HTERT RPE-1 (cell line): Measurements from ENCODE around the gene SELPLG.
"Not testable (repeated sequence)": the region's sequence is repeated elsewhere in the genome, so short reads cannot be mapped to it uniquely, and the experiment has no call there.

ENCODE experiments used
- in situ Hi-C: fragments of 300-500 bp; cut with MboI; formaldehyde crosslinking; loops from 4 replicates; pipeline ENCODE4 v1.14.3; 2020; ENCODE audit warnings: low sequenced_read_pairs

Gene SELPLG

GRCh38 chr12:108592033-108592909 lies 41.4 kb downstream of the SELPLG start:
- in situ Hi-C loops: no loop called here

GRCh38 chr12:108591267-108591980 lies 42.3 kb downstream of the SELPLG start:
- in situ Hi-C loops: no loop called here

GRCh38 chr12:108590463-108590862 lies 43.2 kb downstream of the SELPLG start:
- in situ Hi-C loops: not testable (repeated sequence)

- in situ Hi-C loops: no loop called here
Observed at GRCh38 chr12:108589840-108590229, 43.9 kb downstream of the SELPLG start.

- in situ Hi-C loops: no loop called here
Observed at GRCh38 chr12:108589028-108589839, 44.5 kb downstream of the SELPLG start.

DNA sequence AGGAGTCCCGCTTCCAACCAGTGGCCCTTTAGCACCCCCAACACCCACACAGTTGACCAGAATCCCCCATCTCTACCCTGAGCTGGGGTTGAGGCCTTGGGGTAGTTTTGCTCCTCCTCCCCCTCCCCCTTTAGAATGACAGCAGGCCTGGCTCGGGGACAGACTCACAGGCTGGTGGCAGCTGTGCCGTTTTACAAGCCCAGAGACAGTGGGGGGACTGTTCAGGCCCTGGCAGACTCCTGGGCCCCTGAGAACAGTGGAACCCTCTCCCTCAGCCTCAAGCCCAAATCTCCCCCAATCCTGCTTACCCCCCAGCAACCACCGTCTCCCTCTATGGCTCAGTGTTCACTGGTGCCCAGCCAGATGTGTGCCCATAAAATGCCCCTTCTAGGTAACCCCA lies 45.9 kb downstream of the SELPLG start:
- in situ Hi-C loops: no loop called here

GRCh38 chr12:108586306-108586705 lies 47.4 kb downstream of the SELPLG start:
- in situ Hi-C loops: no loop called here

DNA sequence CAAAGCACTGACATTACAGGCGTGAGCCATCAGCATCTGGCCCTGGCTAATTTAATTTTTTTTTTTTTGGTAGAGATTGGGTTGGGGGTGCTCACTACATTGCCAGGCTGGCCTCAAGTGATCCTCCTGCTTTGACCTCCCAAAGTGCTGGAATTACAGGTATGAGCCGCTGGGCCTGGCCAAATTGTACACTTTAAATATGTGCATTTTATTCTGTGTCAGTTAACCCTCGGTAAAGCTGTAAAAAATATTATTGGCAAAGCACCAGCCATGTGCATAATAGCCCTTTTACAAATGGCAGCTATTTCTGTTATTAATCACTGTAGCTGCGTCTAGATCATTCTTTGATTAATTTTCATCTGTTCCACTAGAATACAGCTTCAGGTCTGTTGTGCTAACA lies 47.8 kb downstream of the SELPLG start:
- in situ Hi-C loops: no loop called here

GRCh38 chr12:108584456-108585065 lies 49.1 kb downstream of the SELPLG start:
- in situ Hi-C loops: no loop called here

DNA sequence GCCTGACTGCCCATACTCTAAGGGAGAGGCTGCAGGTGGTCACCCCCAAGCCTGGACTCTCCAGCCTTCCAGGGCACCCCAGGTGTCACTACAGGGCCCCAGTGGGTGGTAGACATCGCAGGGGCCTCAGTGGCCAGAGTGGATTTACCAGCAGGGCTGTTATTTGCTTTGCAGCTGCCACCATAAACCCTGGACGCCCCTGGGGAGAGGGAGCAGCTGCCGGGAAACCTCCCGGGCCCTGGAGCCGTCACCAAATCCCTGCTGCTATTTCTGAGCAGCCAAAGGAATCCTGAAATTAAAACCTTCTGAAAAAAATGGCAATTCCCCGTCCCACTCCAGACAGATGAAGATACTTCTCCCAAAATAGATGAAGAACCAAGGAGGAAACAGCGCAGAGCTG lies 49.7 kb downstream of the SELPLG start:
- in situ Hi-C loops: no loop called here

- in situ Hi-C loops: no loop called here
Observed at GRCh38 chr12:108582978-108583770, 50.5 kb downstream of the SELPLG start.

- in situ Hi-C loops: no loop called here
Observed at GRCh38 chr12:108582509-108582908, 51.2 kb downstream of the SELPLG start.

DNA sequence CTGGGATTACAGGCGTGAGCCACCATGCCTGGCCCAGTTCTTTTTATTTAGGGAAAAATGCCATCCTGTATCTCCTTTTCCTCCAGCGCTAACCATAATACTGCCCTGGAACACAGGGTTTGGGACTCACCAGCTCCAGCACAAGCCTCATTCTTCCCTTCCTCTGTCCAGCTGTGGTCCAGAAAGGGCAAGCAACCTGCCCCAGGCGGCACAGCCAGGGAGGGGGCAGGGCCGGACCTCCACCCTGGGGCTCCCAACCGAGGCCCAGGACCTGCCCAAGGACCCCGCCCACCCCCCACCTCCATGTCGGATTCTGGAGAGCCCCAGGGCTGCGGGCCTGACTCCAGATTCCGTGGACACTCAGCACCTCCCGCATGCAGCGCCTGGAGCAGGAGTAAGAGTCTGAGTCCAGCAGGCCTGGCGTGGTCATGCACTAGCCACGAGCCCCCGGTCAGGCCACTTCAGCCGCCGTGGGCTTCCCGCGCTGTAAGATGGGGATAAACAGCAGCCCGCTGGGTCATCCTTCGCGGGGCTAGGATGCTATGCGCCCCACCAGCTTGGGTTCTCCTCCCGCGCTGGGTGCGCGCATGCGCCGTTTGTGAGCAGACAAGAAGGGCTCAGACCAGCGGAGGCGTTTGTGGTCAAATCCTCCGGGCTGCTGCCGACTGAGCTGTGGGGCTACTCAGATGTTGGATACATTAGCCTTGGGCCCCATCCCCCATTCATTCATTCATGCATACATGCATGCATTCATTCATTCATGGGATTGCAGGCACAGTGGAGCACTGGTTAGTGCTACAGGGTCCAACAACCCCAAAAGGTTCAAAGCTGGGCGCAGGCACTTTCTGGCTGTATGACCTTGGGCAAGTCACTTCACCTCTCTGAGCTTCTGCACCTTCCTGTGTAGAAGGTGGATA lies 52.1 kb downstream of the SELPLG start:
- in situ Hi-C loops: no loop called here

GRCh38 chr12:108580531-108580930 lies 53.2 kb downstream of the SELPLG start:
- in situ Hi-C loops: no loop called here

GRCh38 chr12:108578813-108579212 lies 54.9 kb downstream of the SELPLG start:
- in situ Hi-C loops: no loop called here

GRCh38 chr12:108578264-108578663 lies 55.4 kb downstream of the SELPLG start:
- in situ Hi-C loops: no loop called here

- in situ Hi-C loops: no loop called here
Observed at GRCh38 chr12:108577458-108577857, 56.2 kb downstream of the SELPLG start.

DNA sequence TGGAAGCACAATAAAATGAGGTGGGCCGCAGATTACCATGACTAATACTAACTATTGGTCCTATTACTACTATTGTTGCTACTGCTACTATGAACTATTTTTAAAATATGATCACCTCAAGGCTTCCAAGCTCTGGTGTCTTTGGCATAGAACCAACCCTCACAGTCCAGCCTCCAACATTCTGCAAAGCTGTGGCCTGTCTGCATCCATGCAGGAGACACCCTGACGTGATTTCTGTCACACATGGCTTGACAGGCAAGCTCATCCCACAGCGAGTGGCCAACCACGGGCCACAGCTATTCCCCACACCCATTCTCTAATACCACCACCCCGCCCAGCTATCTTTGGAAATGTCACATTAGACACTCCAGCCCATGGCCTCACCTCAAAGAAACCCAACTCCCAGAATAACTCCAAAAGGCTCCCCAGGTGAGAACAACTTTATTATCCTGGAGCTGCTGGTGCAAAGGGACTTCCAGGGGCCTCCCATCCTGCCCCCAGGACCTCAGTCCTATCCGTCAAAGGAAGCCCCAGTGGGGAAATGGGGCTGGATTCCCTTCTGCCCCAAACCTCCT lies 56.9 kb downstream of the SELPLG start:
- in situ Hi-C loops: no loop called here
